GM21737 (cell line): ENCODE data around the gene CACNA1F.

Experiments used
- ATAC-seq: cut with Tn5 transposase; IDR thresholded peaks from one replicate; pipeline ENCODE4 v1.9.1; 2021; ENCODE audit warnings: mild to moderate bottlenecking, moderate library complexity; ENCODE audit not compliant: unreplicated experiment

The CACNA1F gene

GRCh38 chrX:49155900-49156837 is 77.0 kb downstream of the CACNA1F start:
- peak; percentile 80 for ATAC-seq

- ATAC-seq, result no peak
These were observed 77.8 kb downstream of the CACNA1F start for GRCh38 chrX:49155243-49155899.
